GM11168 (cell line): ENCODE measurements around the gene FAM120B.
"Not testable (repeated sequence)": the region's sequence is repeated elsewhere in the genome, so short reads cannot be mapped to it uniquely, and the experiment has no call there.

ENCODE experiments used
- in situ Hi-C: fragments of 300-500 bp; cut with MboI; formaldehyde crosslinking; loops from one replicate; pipeline ENCODE4 v1.12.0; 2022; ENCODE audit warnings: low sequenced_read_pairs; ENCODE audit not compliant: unreplicated experiment

The FAM120B gene

GRCh38 chr6:170345662-170346061, 39.1 kb downstream of the FAM120B start:
- in situ Hi-C loops: no loop called here

GRCh38 chr6:170346649-170347048, 40.1 kb downstream of the FAM120B start:
- in situ Hi-C loops: no loop called here

GRCh38 chr6:170347091-170347490, 40.5 kb downstream of the FAM120B start:
- in situ Hi-C loops: no loop called here

GRCh38 chr6:170347975-170348374, 41.4 kb downstream of the FAM120B start:
- in situ Hi-C loops: no loop called here

- in situ Hi-C loops: not testable (repeated sequence)
Observed at GRCh38 chr6:170351456-170351855, 44.9 kb downstream of the FAM120B start.

GRCh38 chr6:170355190-170355589, 48.6 kb downstream of the FAM120B start:
- in situ Hi-C loops: not testable (repeated sequence)

GRCh38 chr6:170355661-170356060, 49.1 kb downstream of the FAM120B start:
- in situ Hi-C loops: no loop called here

GRCh38 chr6:170357812-170358211, 51.3 kb downstream of the FAM120B start:
- in situ Hi-C loops: no loop called here

GRCh38 chr6:170358496-170358895, 51.9 kb downstream of the FAM120B start:
- in situ Hi-C loops: no loop called here

- in situ Hi-C loops: no loop called here
Observed at GRCh38 chr6:170360476-170360875, 53.9 kb downstream of the FAM120B start.

- in situ Hi-C loops: no loop called here
Observed at GRCh38 chr6:170361335-170361734, 54.8 kb downstream of the FAM120B start.

GRCh38 chr6:170362121-170362520, 55.6 kb downstream of the FAM120B start:
- in situ Hi-C loops: no loop called here

- in situ Hi-C loops: no loop called here
Observed at GRCh38 chr6:170363255-170363654, 56.7 kb downstream of the FAM120B start.

- in situ Hi-C loops: no loop called here
Observed at GRCh38 chr6:170365121-170365520, 58.6 kb downstream of the FAM120B start.

- in situ Hi-C loops: no loop called here
Observed at GRCh38 chr6:170365593-170365992, 59.0 kb downstream of the FAM120B start.

GRCh38 chr6:170366248-170366960, 59.8 kb downstream of the FAM120B start:
- in situ Hi-C loops: no loop called here

- in situ Hi-C loops: no loop called here
Observed at GRCh38 chr6:170367241-170367640, 60.7 kb downstream of the FAM120B start.

GRCh38 chr6:170368544-170368943, 62.0 kb downstream of the FAM120B start:
- in situ Hi-C loops: no loop called here

- in situ Hi-C loops: no loop called here
Observed at GRCh38 chr6:170369403-170369802, 62.8 kb downstream of the FAM120B start.

GRCh38 chr6:170370416-170370815, 63.9 kb downstream of the FAM120B start:
- in situ Hi-C loops: no loop called here

GRCh38 chr6:170371080-170371479, 64.5 kb downstream of the FAM120B start:
- in situ Hi-C loops: no loop called here

GRCh38 chr6:170371588-170371987, 65.0 kb downstream of the FAM120B start:
- in situ Hi-C loops: no loop called here
